OCI-LY3 (cell line): ENCODE measurements around the gene LCN6.

ENCODE experiments used
- H2AFZ ChIP-seq: fragments of 200-600, 300-600 bp; shearing (Covaris generic); 2 replicates; pipeline ENCODE4 v1.6.0; 2014; ENCODE audit warnings: antibody characterized with exemption, low read depth, low read length
- H3K27ac ChIP-seq: fragments of 200-600, 300-600 bp; sonication (generic); 2 replicates; pipeline ENCODE4 v1.5.1; 2014; ENCODE audit warnings: mild to moderate bottlenecking, low read length, moderate library complexity, mixed read lengths
- H3K27me3 ChIP-seq: fragments of 200-600, 300-600 bp; sonication (generic); 2 replicates; pipeline ENCODE4 v1.6.1; 2014; ENCODE audit warnings: low read depth, low read length, mixed read lengths
- H3K36me3 ChIP-seq: fragments of 200-600, 300-600 bp; sonication (generic); replicated peaks from 2 replicates; pipeline ENCODE3; 2014; ENCODE audit warnings: low read depth, low read length, mixed read lengths
- H3K4me1 ChIP-seq: fragments of 300-600, 200-600 bp; sonication (generic); 2 replicates; pipeline ENCODE4 v1.6.1; 2014; ENCODE audit warnings: low read length, mixed read lengths
- H3K4me2 ChIP-seq: fragments of 200-600, 300-600 bp; sonication (generic); 2 replicates; pipeline ENCODE4 v1.6.1; 2014; ENCODE audit warnings: low read length, mixed read lengths
- H3K4me3 ChIP-seq: fragments of 300-600, 200-600 bp; sonication (generic); 2 replicates; pipeline ENCODE4 v1.5.1; 2014; ENCODE audit warnings: antibody characterized with exemption, mild to moderate bottlenecking, low read length, moderate library complexity
- H3K79me2 ChIP-seq: fragments of 300-600, 200-600 bp; shearing (Covaris generic); 2 replicates; pipeline ENCODE4 v1.6.1; 2014; ENCODE audit warnings: mild to moderate bottlenecking, low read length, mixed read lengths
- H3K9ac ChIP-seq: fragments of 300-600, 200-600 bp; shearing (Covaris generic); 2 replicates; pipeline ENCODE4 v1.6.0; 2014; ENCODE audit warnings: mild to moderate bottlenecking, low read length, moderate library complexity
- H3K9me3 ChIP-seq: fragments of 200-600, 300-600 bp; shearing (Covaris generic); 2 replicates; pipeline ENCODE4 v1.6.1; 2014; ENCODE audit warnings: low read length, mixed read lengths; ENCODE audit not compliant: insufficient read depth
- H4K20me1 ChIP-seq: fragments of 200-600, 300-600 bp; sonication (generic); 2 replicates; pipeline ENCODE4 v1.6.1; 2016; ENCODE audit warnings: low read length, mixed read lengths; ENCODE audit not compliant: insufficient read depth
- EZH2phosphoT487 ChIP-seq: fragments of 200-600 bp; shearing (Covaris generic); IDR thresholded peaks from 2 replicates; pipeline ENCODE4 v1.6.1; 2018; ENCODE audit warnings: antibody characterized with exemption, mixed run types, low read depth
- TF ChIP-seq, protein P1 (sequence below): fragments of 200-600, 300-600 bp; sonication (generic); IDR thresholded peaks from 2 replicates; pipeline ENCODE4 v1.5.1; 2014; ENCODE audit warnings: antibody characterized with exemption, low read length, low read depth

The LCN6 gene

DNA sequence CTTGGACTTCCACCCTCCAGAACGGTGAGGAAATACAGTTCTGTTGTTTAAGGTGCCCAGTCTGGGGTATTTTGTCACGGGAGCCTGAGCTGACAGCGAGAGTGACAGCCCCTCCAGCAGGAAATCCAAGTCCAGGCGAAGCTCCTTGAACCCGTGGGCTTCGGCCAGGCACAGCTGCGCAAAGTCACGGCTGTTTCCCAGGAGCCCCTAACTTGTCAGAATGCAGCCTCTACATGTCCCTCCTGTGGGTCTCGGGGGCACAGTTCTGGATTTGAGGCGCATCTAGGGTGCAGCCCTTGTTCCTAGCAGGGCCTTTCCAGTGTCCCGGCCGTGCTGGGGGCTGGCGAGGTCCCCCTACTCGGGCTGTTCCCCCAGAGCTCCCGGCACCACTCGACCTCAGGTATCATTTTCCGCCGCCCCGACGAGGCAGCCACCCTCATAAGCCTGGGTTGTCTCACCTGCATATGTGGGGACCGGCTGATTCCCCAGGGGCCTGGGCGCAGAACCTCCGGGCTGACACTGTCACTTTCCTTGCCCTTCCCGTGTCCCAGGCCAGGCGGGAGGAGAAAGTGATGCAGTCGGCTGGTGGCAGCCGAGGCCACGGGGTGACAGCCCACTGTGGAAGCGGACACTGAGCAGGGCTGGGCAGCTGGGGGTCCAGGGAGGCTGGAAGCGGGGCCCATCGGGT is 5.2 kb upstream of the LCN6 start:
- Histone ChIP-seq H3K27ac (no peak overlapping the region), H3K4me1 (no peaks in the 10 kb centered on the region), H3K9ac (no peak overlapping the region), H2AFZ (no peak overlapping the region), H3K9me3 (peaks cover 16% of the 10 kb centered on the region), H3K79me2 (no peaks in the 10 kb centered on the region), H3K27me3 (peaks cover 3% of the 10 kb centered on the region), H4K20me1 (no peaks in the 10 kb centered on the region), H3K36me3 (no peaks in the 10 kb centered on the region), H3K4me2 (no peak overlapping the region), H3K4me3 (no peak overlapping the region)
- TF ChIP-seq EZH2phosphoT487, result no peak
- TF ChIP-seq, protein P1, sequence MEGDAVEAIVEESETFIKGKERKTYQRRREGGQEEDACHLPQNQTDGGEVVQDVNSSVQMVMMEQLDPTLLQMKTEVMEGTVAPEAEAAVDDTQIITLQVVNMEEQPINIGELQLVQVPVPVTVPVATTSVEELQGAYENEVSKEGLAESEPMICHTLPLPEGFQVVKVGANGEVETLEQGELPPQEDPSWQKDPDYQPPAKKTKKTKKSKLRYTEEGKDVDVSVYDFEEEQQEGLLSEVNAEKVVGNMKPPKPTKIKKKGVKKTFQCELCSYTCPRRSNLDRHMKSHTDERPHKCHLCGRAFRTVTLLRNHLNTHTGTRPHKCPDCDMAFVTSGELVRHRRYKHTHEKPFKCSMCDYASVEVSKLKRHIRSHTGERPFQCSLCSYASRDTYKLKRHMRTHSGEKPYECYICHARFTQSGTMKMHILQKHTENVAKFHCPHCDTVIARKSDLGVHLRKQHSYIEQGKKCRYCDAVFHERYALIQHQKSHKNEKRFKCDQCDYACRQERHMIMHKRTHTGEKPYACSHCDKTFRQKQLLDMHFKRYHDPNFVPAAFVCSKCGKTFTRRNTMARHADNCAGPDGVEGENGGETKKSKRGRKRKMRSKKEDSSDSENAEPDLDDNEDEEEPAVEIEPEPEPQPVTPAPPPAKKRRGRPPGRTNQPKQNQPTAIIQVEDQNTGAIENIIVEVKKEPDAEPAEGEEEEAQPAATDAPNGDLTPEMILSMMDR, result no peak

DNA sequence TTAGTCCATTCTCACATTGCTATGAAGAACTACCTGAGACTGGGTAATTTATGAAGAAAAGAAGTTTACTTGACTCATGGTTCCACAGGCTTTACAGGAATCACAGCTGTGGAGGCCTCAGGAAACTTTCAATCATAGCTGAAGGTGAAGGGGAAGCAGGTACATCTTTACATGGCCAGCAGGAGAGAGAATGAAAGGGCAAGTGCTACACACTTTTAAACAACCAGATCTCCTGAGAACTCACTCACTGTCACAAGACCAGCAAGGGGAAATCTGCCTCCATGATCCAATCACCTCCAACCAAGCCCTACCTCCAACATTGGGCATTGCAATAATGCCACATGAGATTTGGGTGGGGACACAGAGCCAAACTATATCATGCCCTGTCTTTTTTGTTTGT is 3.5 kb upstream of the LCN6 start:
- Histone ChIP-seq H3K36me3 (no peaks in the 10 kb centered on the region), H3K9ac (no peak overlapping the region), H3K27ac (no peak overlapping the region), H3K4me1 (no peaks in the 10 kb centered on the region), H3K79me2 (no peaks in the 10 kb centered on the region), H3K9me3 (peaks cover 16% of the 10 kb centered on the region), H4K20me1 (no peaks in the 10 kb centered on the region), H2AFZ (no peak overlapping the region), H3K4me2 (no peak overlapping the region), H3K4me3 (no peak overlapping the region), H3K27me3 (peaks cover 9% of the 10 kb centered on the region)
- TF ChIP-seq, protein P1, result no peak
- no peak for TF ChIP-seq EZH2phosphoT487

DNA sequence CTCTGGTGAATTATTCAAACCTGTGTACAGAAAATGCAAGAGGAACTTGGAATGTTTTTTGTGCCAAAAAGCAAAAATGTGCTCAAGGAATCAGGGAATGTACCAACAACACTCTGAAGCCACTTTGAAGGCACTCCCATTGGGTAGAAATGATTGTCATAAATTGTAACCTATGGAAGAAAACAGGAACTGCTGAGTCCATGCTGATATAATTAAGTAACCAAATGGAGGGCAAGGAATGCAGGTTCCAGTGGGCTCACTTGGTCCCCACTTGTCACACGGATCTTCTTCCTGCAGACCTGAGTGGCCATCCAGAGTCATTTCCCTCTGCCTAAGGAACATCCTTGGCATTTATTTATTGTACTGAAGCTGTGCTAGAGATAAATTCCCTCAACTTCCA is 2.9 kb upstream of the LCN6 start:
- Histone ChIP-seq H3K4me2 (no peak overlapping the region), H3K9me3 (peaks cover 16% of the 10 kb centered on the region), H3K27ac (no peak overlapping the region), H2AFZ (no peak overlapping the region), H3K79me2 (no peaks in the 10 kb centered on the region), H3K9ac (no peak overlapping the region), H3K4me1 (no peaks in the 10 kb centered on the region), H3K36me3 (no peaks in the 10 kb centered on the region), H4K20me1 (no peaks in the 10 kb centered on the region), H3K27me3 (peaks cover 9% of the 10 kb centered on the region), H3K4me3 (no peak overlapping the region)
- TF ChIP-seq, protein P1, result no peak
- no peak for TF ChIP-seq EZH2phosphoT487

DNA sequence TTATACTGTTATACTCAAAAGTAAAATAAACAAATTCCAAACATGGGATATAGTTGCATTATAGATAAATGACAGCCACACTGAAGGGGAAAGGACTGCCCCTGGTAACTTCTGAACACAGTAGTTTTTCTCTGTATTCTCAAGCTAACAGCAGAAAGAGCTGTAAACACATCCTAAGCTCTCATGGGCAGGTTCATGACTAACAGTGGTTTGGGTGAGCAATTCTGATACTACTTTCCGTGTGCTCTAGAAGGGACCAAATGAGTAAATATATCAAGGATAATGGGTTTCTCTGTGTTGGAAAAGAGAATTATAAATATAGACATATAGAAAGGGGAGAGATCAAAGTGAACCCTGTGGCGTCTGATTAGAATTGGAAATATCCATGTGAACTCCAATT is 2.2 kb upstream of the LCN6 start:
- Histone ChIP-seq H3K9me3 (peaks cover 16% of the 10 kb centered on the region), H3K36me3 (no peaks in the 10 kb centered on the region), H3K27me3 (peaks cover 9% of the 10 kb centered on the region), H3K4me1 (no peaks in the 10 kb centered on the region), H4K20me1 (no peaks in the 10 kb centered on the region), H3K4me3 (no peak overlapping the region), H3K4me2 (no peak overlapping the region), H3K9ac (no peak overlapping the region), H3K27ac (no peak overlapping the region), H2AFZ (no peak overlapping the region), H3K79me2 (no peaks in the 10 kb centered on the region)
- TF ChIP-seq, protein P1, result no peak
- no peak for TF ChIP-seq EZH2phosphoT487
